GM18498 (cell line): ENCODE data around the gene UBA52.

ENCODE experiments used
- ATAC-seq: cut with Tn5 transposase; IDR thresholded peaks from one replicate; pipeline ENCODE4 v1.9.1; 2021; ENCODE audit warnings: mild to moderate bottlenecking, moderate library complexity; ENCODE audit not compliant: unreplicated experiment

Gene UBA52

DNA sequence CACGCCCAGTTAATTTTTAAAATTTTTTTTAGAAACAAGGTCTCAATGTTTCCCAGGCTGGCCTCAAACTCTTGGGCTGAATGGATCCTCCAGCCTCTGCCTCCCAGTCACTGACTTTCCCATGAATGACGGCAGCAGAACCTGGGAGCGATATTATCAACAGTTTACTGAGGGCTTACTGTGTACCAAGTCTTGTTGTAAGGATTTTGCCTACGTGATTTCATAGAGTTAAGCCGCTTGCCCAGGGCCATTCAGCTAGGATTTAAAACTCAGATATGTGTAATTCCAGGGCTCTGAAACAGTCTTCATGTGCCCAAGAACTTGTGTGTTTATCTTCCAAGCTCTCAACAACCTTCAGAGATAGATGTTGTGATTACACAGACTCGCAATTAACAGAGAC lies 20.0 kb upstream of the UBA52 start:
- no peak for ATAC-seq

DNA sequence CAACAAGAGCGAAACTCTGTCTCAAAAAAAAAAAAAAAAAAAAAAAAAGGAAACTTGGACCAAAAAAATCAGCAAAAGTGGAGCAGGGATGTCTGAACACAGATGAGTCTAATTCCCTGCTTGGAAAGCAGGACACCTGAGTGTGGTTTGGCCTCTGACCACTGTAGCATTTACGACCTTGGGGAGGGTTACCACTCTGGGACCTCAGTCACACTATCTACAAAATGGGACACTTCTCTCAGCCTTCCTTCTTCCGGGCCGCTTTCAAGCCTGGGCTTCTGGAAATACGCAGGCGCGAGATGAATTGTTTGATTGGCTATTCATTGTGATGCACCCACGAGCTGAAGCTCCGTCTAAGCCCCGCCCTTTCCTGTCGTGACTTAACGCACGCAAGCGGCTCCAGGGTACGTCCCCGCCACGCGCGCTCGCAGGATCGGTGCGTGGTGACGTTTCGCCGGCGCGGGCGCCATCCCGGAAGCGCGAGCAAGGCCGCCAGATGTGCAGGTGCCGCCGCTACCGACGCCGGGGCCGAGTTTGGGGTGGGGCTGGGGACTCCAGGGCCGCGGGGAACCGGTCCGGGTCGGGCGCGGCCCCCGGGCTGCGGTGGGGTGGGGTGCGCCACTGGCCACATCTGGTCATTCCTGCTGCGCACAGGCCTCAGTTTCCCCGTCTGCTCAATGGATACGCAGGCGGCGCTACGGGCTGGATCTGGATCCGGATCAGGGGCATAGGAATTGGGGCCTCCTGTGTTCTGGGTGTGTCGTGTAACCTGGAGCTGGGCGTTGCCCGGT lies 14.1 kb upstream of the UBA52 start, which contains the start of gene KXD1:
Gene KXD1 (plus strand): TSS at position 460 of the 791 bp plus-strand sequence. CDS start 4,187 bp downstream, outside the sequence.
- ATAC-seq, result peak; percentile 96

DNA sequence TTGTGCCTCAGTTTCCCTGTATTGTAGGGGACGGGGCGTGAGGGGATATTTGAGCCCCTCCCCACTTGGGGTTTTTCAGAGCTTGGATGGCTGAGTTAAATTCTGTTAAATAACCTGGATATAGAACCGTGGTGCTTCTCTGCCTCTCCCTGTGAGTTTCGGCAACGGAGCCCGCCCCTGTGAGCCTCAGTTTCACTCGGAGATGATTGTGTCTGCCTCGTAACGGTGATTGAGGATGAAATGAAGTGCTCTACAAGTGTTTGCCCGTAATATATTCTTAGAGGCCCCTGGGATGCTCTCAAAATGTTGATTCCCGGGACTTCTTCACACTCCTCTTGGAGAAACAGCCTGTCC lies 13.5 kb upstream of the UBA52 start:
- ATAC-seq, result no peak

DNA sequence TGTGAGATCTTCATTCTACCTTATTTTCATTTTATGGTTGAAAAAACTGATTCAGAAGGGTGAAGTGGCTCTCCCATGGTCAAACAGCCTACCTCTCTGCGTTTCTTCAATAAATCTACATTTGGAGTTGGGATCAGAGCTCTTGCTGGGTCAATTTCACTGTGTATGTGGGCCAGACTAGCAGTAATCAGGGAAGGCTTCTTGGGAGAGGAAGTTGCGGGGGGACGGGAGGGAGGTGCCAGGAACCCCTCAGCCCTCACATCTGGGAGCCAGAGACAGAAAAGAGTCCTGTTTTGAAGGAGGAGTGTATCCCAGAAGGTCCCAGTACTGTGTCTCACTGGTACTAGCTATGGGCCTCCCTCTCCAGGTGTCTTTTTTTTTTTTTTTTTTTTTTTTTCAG lies 13.1 kb upstream of the UBA52 start:
- no peak for ATAC-seq

DNA sequence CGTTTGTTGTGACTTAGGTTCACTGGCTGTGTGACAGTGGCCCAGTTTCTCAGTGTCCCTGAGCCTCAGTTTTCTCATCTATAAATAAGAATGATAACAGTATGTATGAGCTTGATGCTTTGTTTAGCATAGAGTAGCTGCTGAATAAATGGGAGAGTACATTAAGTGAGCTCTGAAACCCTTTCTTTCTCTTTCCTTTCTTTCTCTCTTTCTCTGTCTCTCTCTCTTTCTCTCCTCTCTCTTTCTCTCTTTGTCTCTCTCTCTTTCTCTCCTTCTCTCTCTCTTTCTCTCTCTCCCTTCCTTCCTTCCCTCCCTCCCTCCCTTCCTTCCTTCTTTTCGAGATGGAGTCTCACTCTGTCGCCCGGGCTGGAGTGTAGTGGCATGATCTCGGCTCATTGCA lies 12.0 kb upstream of the UBA52 start:
- ATAC-seq, result no peak

DNA sequence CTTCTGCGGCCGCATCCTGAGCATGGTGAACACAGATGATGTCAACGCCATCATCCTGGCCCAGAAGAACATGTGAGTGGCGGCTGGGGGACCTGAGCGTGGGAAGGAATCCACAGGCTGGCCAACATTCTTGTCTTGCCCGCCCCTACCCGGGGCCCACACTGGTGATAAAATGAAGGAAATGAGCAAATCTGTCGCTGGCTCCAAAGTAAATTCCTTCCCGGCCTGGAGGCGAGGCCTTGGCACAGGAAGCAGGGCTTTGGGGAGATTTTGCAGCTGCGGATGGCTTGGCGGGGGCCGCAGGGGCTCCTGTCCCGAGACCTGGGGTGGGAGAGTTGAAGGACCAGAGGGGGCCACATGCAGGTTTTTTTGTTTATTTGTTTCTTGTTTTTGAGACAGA lies 9.6 kb upstream of the UBA52 start:
- ATAC-seq, result no peak

DNA sequence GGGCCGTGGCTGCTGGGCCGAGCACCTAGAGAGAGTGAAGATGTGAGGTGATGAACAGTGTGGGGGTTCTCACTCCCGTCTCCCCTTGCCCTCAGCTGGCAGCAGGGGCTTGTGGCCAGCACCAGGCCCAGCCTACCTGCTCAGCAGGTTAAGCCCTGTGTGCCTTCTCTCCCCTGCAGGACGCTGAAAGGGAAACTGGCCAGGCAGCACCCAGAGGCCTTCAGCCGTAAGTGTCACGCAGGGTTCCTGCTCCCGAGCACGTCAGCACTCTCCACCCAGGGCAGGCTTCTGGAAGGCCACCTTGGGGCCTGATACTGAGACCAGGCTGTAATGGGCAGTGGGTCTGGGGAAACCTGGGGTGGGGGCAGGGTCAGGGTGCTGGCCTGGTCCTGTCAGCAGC lies 4.7 kb upstream of the UBA52 start:
- no peak for ATAC-seq

DNA sequence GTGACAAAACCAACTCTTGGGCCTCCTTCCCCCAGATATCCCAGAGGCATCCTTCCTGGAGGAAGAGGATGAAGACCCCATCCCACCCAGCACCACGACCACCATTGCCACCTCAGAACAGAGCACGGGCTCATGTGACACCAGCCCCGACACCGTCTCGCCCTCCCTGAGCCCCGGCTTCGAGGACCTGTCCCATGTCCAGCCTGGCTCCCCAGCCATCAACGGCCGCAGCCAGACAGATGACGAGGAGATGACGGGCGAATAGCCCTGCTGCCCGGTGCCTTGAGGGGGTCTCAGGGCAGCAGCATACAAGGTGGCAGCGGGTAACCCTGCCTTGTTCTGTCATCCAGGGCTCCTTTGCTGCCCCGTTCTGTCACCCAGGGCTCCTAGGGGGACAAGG lies 3.3 kb upstream of the UBA52 start:
- no peak for ATAC-seq

DNA sequence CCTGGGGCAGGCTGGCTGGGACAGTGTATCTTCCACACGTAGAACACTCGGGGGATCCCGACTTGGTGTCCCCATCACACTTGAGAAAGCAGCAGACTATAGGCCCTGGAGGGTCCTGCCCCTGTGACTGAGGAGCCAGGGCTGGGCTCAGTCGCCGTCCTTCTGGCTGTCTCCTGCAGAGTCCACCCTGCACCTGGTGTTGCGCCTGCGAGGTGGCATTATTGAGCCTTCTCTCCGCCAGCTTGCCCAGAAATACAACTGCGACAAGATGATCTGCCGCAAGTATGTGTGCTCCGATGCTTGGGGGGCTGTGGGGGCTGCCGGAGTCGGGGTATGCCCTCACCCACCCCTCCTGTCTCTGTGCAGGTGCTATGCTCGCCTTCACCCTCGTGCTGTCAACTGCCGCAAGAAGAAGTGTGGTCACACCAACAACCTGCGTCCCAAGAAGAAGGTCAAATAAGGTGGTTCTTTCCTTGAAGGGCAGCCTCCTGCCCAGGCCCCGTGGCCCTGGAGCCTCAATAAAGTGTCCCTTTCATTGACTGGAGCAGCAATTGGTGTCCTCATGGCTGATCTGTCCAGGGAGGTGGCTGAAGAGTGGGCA lies 3.1 kb downstream of the UBA52 start:
- ATAC-seq, result no peak

DNA sequence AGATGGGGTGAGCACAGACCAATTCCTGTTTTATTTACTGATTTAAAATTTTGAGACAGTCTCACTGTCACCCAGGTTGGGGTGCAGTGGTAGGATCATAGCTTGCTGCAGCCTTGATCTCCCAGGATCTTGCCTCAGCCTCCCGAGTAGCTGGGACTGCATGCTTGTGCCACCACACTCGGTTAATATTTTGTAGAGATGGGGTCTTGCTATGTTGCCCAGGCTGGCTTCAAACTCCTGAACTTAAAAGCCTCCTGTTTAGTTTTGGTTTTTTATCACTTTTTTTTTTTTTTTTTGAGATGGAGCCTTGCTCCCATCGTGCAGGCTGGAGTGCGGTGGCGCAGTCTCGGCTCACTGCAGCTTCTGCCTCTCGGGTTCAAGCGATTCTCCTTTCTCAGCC lies 4.7 kb downstream of the UBA52 start:
- no peak for ATAC-seq

DNA sequence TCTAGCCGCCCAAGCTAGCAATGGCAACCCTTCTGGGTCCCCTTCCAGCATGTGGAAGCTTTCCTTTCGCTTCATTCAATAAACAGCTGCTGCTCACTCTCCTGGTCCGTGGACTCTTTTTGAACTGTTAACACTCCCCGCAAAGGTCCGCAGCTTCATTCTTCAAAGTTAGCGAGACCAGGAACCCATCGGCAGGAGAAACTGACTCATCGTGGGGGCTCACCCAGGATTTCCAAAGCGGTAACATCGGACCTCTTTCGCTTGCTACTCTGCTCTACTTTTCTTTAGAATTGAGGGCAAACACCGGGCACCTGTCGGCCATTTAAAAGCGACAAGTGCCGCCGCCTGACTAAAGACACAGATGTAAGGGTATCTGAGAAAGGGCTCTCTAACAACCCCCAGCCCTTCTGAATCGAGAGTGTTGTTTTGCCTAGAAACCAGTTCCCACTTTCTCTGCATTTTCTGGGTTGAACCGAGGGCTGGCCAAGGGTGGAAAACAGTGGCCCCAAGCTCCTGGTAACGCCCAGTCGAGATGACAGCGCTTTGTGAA lies 5.8 kb downstream of the UBA52 start:
- ATAC-seq, result no peak

DNA sequence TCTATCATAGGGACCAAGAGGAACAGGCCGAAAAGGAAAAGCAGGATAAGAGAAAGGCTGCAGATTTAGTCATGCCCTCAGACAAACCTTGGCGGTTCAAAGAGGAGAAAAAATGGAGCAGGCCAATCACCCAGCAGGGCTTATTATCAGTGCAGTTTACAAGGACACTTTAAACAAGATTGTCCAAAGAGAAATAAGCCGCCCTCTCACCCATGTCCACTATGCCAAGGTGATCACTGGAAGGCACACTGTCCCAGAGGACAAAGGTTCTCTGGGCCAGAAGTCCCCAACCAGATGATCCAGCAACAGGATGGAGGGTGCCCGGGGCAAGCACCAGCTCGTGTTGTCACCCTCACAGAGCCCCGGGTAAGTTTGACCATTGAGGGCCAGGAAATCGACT lies 8.7 kb downstream of the UBA52 start:
- ATAC-seq, result no peak

DNA sequence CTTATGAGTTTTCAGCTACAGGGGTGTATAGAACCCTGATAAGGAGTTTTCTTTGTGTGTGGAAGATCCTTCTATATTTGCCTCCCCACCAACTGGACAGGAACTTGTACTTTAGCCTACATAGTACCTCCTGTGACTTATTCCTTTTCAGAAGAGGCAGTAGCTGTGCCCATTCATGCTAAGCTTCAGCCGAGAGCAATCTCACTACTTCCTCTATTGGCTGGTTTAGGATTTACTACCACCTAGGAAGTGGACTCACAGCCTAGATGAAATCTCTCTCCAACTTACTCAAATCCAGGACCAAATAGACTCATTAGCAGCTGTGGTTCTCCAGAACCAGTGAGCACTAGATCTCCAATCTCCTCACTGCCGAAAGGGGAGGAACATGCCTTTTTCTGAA lies 14.6 kb downstream of the UBA52 start:
- ATAC-seq, result no peak

DNA sequence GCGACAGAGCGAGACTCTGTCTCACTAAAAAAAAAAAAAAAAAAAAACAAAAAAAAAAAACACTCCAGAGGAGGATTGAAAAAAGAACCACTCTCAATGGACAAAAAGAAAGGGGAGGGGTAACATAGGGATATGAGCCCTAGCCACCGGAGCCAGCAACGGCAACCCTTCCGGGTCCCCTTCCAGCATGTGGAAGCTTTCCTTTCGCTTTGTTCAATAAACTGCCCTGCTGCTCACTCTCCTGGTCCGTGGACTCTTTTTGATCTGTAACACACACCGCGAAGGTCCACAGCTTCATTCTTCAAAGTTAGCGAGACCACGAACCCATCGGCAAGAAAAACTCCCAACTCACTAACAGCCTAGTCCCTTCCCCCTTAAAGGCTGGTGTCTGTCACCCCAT lies 15.9 kb downstream of the UBA52 start:
- no peak for ATAC-seq

DNA sequence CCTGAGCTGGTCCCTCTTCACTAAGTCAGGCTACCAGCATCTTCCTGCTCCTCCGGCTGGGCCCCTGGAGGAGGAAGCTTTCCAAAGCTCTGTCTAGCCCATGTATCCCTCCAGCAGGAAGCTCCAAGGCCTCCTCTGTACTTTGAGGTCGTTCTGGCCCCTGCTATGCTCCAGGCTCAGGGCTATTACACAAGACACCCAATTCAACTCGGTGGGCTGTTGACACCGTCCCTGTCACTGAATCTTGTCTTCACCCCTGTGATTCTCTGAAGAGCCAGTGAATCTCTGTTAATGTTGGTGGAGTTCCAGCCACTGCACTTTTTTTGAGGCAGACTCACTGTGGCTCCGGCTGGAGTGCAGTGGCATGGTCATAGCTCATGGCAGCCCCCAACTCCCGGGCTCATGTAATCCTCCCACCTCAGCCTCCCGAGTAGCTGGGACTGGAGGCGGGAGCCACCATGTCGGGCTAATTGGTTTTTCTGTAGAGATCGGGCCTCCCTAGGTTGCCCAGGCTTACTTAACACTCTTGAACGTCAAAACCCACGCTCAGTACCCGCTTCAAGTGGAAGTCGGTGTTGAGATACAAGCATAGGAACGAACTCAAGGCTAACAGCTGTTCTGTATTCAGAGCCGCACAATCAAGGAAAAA lies 16.4 kb downstream of the UBA52 start:
- no peak for ATAC-seq

DNA sequence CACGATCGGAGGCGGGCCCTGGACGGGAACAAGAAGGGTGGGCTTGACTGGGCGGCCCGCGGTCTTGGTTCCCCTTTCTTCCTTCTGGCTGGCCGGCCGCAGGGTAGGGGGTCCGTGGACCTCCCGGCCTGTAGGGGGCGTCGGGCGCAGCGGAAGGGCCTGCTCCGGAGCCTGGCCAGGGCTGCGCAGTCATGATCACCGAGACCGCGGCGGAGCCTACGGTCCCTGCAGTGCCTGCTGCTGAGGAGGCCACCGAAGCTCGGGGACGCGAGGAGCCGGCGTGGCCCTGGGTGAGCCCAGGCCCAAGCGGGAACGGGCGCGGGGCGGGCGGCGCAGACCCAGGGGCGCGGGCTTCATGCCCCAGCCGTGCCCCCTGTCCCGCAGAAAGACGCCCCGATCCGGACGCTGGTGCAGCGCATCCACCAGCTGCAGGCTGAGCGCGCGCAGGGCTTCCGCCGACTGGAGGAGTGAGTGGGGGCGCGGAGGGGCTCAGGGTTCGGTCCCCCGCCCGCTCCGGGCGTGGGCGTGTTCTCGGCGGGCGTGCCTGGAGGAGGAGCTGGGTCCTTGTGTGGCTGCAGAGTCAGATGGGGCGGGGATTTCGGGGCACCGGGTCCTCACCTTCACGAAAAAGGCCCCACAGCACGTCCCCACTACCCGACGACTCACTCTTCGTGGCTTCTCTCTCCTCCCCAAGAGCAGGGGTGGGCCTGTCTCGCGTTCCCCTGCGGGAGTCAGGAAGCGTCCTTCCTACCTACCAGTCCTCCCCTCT lies 17.1 kb downstream of the UBA52 start, which contains the start of gene REX1BD:
Gene REX1BD (plus strand): TSS at position 188 of the 769 bp plus-strand sequence. CDS start 4 bp downstream, at position 192.
- ATAC-seq, result peak; percentile 80

DNA sequence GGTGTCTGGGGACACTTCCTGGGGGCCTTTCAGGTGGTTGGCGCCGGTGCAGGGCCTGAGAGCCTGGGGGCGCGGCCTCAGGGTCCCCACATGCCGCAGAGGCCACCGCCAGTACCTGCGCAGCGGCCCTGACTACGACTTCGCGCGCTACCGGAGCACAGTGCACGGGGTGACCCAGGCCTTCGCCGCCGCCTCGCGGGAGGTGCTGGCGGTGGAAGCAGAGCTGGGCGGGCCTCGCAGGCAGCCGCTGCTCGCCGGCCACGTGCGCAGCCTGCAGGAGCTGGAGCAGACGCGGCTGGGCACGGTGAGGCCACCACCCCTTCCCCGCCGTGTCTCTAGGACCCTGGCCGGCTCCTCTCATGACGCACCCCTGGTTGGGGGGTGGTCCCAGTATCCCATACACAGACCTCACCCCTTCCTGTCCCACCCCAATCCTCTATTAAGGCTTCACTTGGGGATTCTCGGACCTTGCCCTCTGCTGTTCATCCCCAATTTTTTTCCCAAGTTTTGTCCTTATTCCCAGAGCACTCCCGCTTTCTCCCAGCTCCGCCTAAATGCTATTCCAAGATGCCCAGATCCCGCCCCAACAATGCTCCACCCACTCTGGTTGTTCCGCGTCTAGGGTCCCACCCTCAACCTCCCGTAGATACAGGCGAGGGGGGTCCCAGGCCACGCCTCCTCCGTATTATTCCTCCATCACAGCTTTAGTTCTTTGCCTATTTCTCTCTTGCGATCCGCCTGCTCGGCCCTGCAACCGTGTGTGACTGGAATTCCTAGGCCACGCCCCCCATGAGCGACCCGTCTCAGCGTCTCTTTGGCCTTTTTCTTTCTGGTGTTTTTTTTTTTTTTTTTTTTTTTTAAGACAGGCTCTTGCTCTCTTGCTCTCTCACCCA lies 18.0 kb downstream of the UBA52 start:
- peak; percentile 40 for ATAC-seq

DNA sequence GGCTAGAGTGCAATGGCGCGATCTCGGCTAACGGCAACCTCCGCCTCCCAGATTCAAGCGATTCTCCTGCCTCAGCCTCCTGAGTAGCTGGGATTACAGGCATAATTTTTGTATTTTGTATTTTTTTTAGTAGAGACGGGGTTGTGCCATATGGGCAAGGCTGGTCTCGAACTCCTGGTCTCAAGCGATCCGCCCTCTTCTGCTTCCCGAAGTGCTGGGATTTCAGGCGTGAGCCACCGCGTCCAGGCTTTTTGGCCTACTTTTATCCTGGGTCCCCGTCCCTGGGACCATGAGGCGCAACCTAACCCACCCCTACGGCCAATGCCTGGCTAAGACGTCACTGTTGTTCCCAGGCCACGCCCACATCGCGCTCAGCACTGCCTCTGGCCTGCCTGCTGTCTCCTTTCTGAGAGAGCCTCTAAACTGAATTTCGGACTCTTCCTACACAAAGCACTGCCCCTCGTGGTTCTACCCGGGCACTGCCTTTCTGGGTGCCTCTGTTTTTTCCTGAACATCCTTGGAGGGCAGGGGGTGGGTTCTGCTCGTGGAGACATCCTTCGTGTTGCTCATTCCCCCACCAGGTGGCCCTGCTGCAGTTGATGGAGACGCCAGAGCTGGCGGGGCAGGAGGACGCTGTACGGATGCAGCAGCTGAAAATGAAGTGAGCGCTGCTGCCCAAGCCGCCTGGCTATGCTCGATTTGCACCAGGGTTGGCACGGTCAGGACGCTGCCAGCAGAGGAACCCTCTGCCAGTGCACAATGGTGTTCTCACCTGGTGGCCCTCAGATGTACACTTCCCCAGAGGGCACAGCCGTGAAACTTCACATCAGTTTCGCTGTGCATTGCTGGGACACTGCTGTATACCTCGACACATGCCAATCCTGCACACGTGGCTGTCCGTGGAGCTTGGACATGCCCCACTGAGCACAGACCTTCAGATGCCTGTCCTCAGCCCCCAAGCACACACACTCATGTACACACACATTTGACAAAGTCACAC lies 18.9 kb downstream of the UBA52 start:
- no peak for ATAC-seq
